Keratinocyte (primary cell): ENCODE results near the gene STAT3. TPM values are rescaled to one million over a fixed set of nuclear protein-coding genes. Genes with fewer than 3 reads are reported as not detected.

Experiments
- DNase-seq: peaks from one replicate; pipeline ENCODE4 v3.0.0-alpha.2; 2011; ENCODE audit warnings: low read depth, missing footprints, low spot score
- FAIRE-seq: peaks from 2 replicates; lab custom pipeline; 2011; peaks lifted over from hg19 to GRCh38; lab: Jason Lieb, UNC
- H2AFZ ChIP-seq: 2 replicates; pipeline ENCODE4 v1.6.0; 2012; ENCODE audit warnings: low read length, control low read depth, inconsistent platforms; ENCODE audit not compliant: control insufficient read depth
- H3K27ac ChIP-seq: 2 replicates; pipeline ENCODE4 v1.5.1; 2011; ENCODE audit warnings: low read length; ENCODE audit not compliant: control insufficient read depth, insufficient read depth
- H3K27me3 ChIP-seq: 3 replicates; pipeline ENCODE4 v1.6.0; 2011; ENCODE audit warnings: low read length; ENCODE audit not compliant: control insufficient read depth, insufficient read depth; ENCODE audit errors: extremely low read depth
- H3K36me3 ChIP-seq, 2 experiments: 2 replicates in 1 of 2; 3 replicates in 1 of 2; pipeline ENCODE4 v1.5.1; 2011; ENCODE audit warnings: low read length in 2 of 2, mild to moderate bottlenecking in 1 of 2; ENCODE audit not compliant: control insufficient read depth in 2 of 2, insufficient read depth in 2 of 2; ENCODE audit errors: extremely low read depth in 1 of 2
- H3K4me1 ChIP-seq: 3 replicates; pipeline ENCODE4 v1.5.1; 2011; ENCODE audit warnings: low read length; ENCODE audit not compliant: control insufficient read depth, insufficient read depth; ENCODE audit errors: extremely low read depth
- H3K4me2 ChIP-seq: 3 replicates; pipeline ENCODE4 v1.6.0; 2011; ENCODE audit warnings: low read depth, low read length; ENCODE audit not compliant: control insufficient read depth, insufficient read depth; ENCODE audit errors: extremely low read depth
- H3K4me3 ChIP-seq, 3 experiments: fragments of 200-600 bp in 1 of 3; sonication (generic) in 1 of 3; 2 replicates in 2 of 3; 3 replicates in 1 of 3; pipeline ENCODE4 v1.5.1; 2011 to 2016; ENCODE audit warnings: low read length in 3 of 3, mild to moderate bottlenecking in 3 of 3, control low read depth in 2 of 3, inconsistent platforms in 1 of 3, low read depth in 1 of 3, mixed read lengths in 1 of 3, mixed run types in 1 of 3, moderate library complexity in 1 of 3; ENCODE audit not compliant: control insufficient read depth in 2 of 3, insufficient read depth in 2 of 3; ENCODE audit errors: extremely low read depth in 1 of 3
- H3K79me2 ChIP-seq: 2 replicates; pipeline ENCODE4 v1.6.0; 2012; ENCODE audit warnings: low read length; ENCODE audit not compliant: control insufficient read depth, insufficient read depth
- H3K9ac ChIP-seq: 3 replicates; pipeline ENCODE4 v1.6.0; 2011; ENCODE audit warnings: low read length; ENCODE audit not compliant: control insufficient read depth, insufficient read depth; ENCODE audit errors: extremely low read depth
- H3K9me1 ChIP-seq: 3 replicates; pipeline ENCODE4 v1.6.0; 2011; ENCODE audit warnings: low read length; ENCODE audit not compliant: control insufficient read depth, insufficient read depth; ENCODE audit errors: extremely low read depth
- H3K9me3 ChIP-seq: 2 replicates; pipeline ENCODE4 v1.5.1; 2012; ENCODE audit warnings: low read depth, low read length; ENCODE audit not compliant: control insufficient read depth
- H4K20me1 ChIP-seq: 3 replicates; pipeline ENCODE4 v1.6.0; 2011; ENCODE audit warnings: low read length; ENCODE audit not compliant: control insufficient read depth, insufficient read depth; ENCODE audit errors: extremely low read depth
- CTCF ChIP-seq, 3 experiments: IDR thresholded peaks in 1 of 3; conservative IDR thresholded peaks in 1 of 3; optimal IDR thresholded peaks in 1 of 3; 2 replicates in 2 of 3; 3 replicates in 1 of 3; pipeline versions ENCODE3 to v1.5.1; 2011; ENCODE audit warnings: low read length in 3 of 3, mild to moderate bottlenecking in 3 of 3, moderate library complexity in 2 of 3, control low read depth in 1 of 3, inconsistent platforms in 1 of 3; ENCODE audit not compliant: insufficient read depth in 2 of 3; ENCODE audit errors: extremely low read depth in 1 of 3
- EZH2 ChIP-seq: IDR thresholded peaks from one replicate; pipeline ENCODE4 v1.6.1; 2012; ENCODE audit warnings: inconsistent platforms, mild to moderate bottlenecking, low read length, moderate library complexity
- dilution Hi-C: fragments of 300-500 bp; cut with MboI; formaldehyde crosslinking; loops from one replicate; pipeline ENCODE4 v1.7.0; 2020; ENCODE audit warnings: low sequenced_read_pairs; ENCODE audit not compliant: extremely low pct_ligation_motif_present
- polyA plus RNA-seq, 5 experiments: library from polyadenylated mRNA; depleted of rRNA in 3 of 5; stranded (reverse) in 3 of 5; stranded (forward) in 1 of 5; unstranded in 1 of 5; fragments of >200 nt; gene quantifications; 1 replicate in 1 of 5; 2 replicates in 3 of 5; 3 replicates in 1 of 5; pipeline versions ENCODE4 v1.2.1 to v1.2.3, GENCODE V29; 2011 to 2012; ENCODE audit warnings: missing spikeins in 2 of 5, low read depth in 1 of 5, low replicate concordance in 1 of 5

The STAT3 gene
- polyA plus RNA-seq, 1 donor (not counting 4 experiments of a cell fraction or from before 2014, with no cell fraction given), result 37.4 TPM

- H3K9ac ChIP-seq, result no peak overlapping the region
- no peak overlapping the region for H2AFZ ChIP-seq
- H3K27me3 ChIP-seq, result peaks cover 7% of the 10 kb centered on the region
- no peak overlapping the region for H3K4me3 ChIP-seq
- H3K9me1 ChIP-seq, result no peaks in the 10 kb centered on the region
- no peak overlapping the region for H3K4me2 ChIP-seq
- peaks cover 2% of the 10 kb centered on the region for H4K20me1 ChIP-seq
- dilution Hi-C loops, result loop anchor here (25.0 kb wide), 1 partner anchor 200 kb away; no protein-coding TSS in a partner anchor
- H3K9me3 ChIP-seq, result no peaks in the 10 kb centered on the region
- H3K27ac ChIP-seq, result no peak overlapping the region
- no peak for TF ChIP-seq EZH2
- TF ChIP-seq CTCF (optimal IDR thresholded peaks at IDR 0.05 in 1 of 3, IDR thresholded peaks at IDR 0.05 in 1 of 3, conservative IDR thresholded peaks at IDR 0.05 in 1 of 3; ENCODE audit: extremely low read depth in 1 of 3, insufficient read depth in 2 of 3, low read length in 3 of 3), result peak; percentile 48 to 90 (median 81)
- DNase-seq (no peak), FAIRE-seq (no peak)
- no peaks in the 10 kb centered on the region for H3K79me2 ChIP-seq
- H3K36me3 ChIP-seq, result peaks cover 16 to 20% of the 10 kb centered on the region in 2 experiments
- H3K4me1 ChIP-seq, result peaks cover 15% of the 10 kb centered on the region
These were observed 75.7 kb downstream of the STAT3 start for GRCh38 chr17:42312285-42313130.

DNA sequence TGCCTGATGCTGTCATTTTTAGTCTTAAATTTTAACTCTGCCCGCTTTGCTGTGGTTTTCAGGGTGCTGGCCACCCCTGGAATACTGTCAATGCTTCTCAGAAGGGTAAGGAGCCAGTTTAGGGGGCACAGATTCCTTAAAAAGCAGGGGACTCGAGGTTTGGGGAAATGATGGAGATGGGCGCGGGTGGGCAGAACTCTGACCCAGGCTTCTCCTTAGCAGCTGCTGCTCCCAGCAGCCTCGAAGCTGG lies 76.3 kb downstream of the STAT3 start:
- dilution Hi-C loops, result loop anchor here (25.0 kb wide), 1 partner anchor 200 kb away; no protein-coding TSS in a partner anchor
- Histone ChIP-seq H3K4me2 (no peak overlapping the region), H3K27me3 (peaks cover 7% of the 10 kb centered on the region), H3K27ac (no peak overlapping the region), H3K9me3 (no peaks in the 10 kb centered on the region), H2AFZ (no peak overlapping the region), H3K36me3 (peaks cover 13 to 15% of the 10 kb centered on the region in 2 experiments), H3K79me2 (no peaks in the 10 kb centered on the region), H3K4me1 (peaks cover 15% of the 10 kb centered on the region), H3K4me3 (no peak overlapping the region), H3K9ac (no peak overlapping the region), H4K20me1 (peaks cover 2% of the 10 kb centered on the region), H3K9me1 (no peaks in the 10 kb centered on the region)
- DNase-seq (no peak), FAIRE-seq (no peak)
- TF ChIP-seq CTCF (optimal IDR thresholded peaks at IDR 0.05 in 1 of 3, IDR thresholded peaks at IDR 0.05 in 1 of 3, conservative IDR thresholded peaks at IDR 0.05 in 1 of 3; ENCODE audit: extremely low read depth in 1 of 3, insufficient read depth in 2 of 3, low read length in 3 of 3), result no peak
